Measurements from ENCODE around the gene NAA60. TPM values are rescaled to one million over a fixed set of nuclear protein-coding genes. Genes with fewer than 3 reads are reported as not detected.

The NAA60 gene
- total RNA-seq, 1 experiment from 2014 or later: 39.4 TPM

GRCh38 chr16:3530371-3530914 lies 87.0 kb downstream of the NAA60 start:
- H3K4me3 ChIP-seq (ENCODE audit: low read depth, low read length, poor library complexity, severe bottlenecking): no peak overlapping the region
- DNase-seq (ENCODE audit: low spot score): no peak
- peaks cover 21% of the 10 kb centered on the region for H3K36me3 ChIP-seq (ENCODE audit: insufficient read depth, low read length, poor library complexity, severe bottlenecking)
- no peak overlapping the region for H3K27ac ChIP-seq (ENCODE audit: low read depth, low read length, poor library complexity, severe bottlenecking)
- BruUV-seq (replicated peaks): no TSS peak
- no peaks in the 10 kb centered on the region for H3K4me1 ChIP-seq (ENCODE audit: insufficient read depth, low read length, poor library complexity, severe bottlenecking)
- POLR2A ChIA-PET (ENCODE audit: low non-redundant PET): no interaction called here
- TF ChIP-seq EZH2 (IDR thresholded peaks at IDR 0.05; ENCODE audit: borderline replicate concordance, low read depth, low read length, poor library complexity, severe bottlenecking): no peak
- no peak for TF ChIP-seq CTCF (conservative IDR thresholded peaks at IDR 0.05; ENCODE audit: low read depth, low read length)
- intact Hi-C loops (cut with micrococcal nuclease; ENCODE audit: unreplicated experiment): no loop called here
- CTCF ChIA-PET: no interaction called here
- H3K27me3 ChIP-seq (replicated peaks; ENCODE audit: insufficient read depth, low read depth, low read length, poor library complexity): no peaks in the 10 kb centered on the region
- H3K9me3 ChIP-seq (ENCODE audit: low read depth, low read length, poor library complexity, severe bottlenecking): no peaks in the 10 kb centered on the region

GRCh38 chr16:3532741-3533140 lies 89.3 kb downstream of the NAA60 start:
- H3K27ac ChIP-seq (ENCODE audit: low read depth, low read length, poor library complexity, severe bottlenecking): no peak overlapping the region
- H3K4me3 ChIP-seq (ENCODE audit: low read depth, low read length, poor library complexity, severe bottlenecking): no peak overlapping the region
- intact Hi-C loops (cut with micrococcal nuclease; ENCODE audit: unreplicated experiment): no loop called here
- H3K27me3 ChIP-seq (replicated peaks; ENCODE audit: insufficient read depth, low read depth, low read length, poor library complexity): no peaks in the 10 kb centered on the region
- DNase-seq (ENCODE audit: low spot score): no peak
- TF ChIP-seq EZH2 (IDR thresholded peaks at IDR 0.05; ENCODE audit: borderline replicate concordance, low read depth, low read length, poor library complexity, severe bottlenecking) (no peak), CTCF (conservative IDR thresholded peaks at IDR 0.05; ENCODE audit: low read depth, low read length) (no peak)
- H3K36me3 ChIP-seq (ENCODE audit: insufficient read depth, low read length, poor library complexity, severe bottlenecking): peaks cover 28% of the 10 kb centered on the region
- POLR2A ChIA-PET (ENCODE audit: low non-redundant PET): no interaction called here
- no peaks in the 10 kb centered on the region for H3K9me3 ChIP-seq (ENCODE audit: low read depth, low read length, poor library complexity, severe bottlenecking)
- no peaks in the 10 kb centered on the region for H3K4me1 ChIP-seq (ENCODE audit: insufficient read depth, low read length, poor library complexity, severe bottlenecking)
- no TSS peak for BruUV-seq (replicated peaks)
- CTCF ChIA-PET: interaction anchor here (0.6 kb wide), 1 partner anchor 870 kb away, joined by 7 read pairs; no protein-coding TSS in a partner anchor

GRCh38 chr16:3534126-3534525 lies 90.6 kb downstream of the NAA60 start:
- Histone ChIP-seq H3K4me1 (ENCODE audit: insufficient read depth, low read length, poor library complexity, severe bottlenecking) (no peaks in the 10 kb centered on the region), H3K27ac (ENCODE audit: low read depth, low read length, poor library complexity, severe bottlenecking) (no peak overlapping the region), H3K4me3 (ENCODE audit: low read depth, low read length, poor library complexity, severe bottlenecking) (no peak overlapping the region), H3K27me3 (replicated peaks; ENCODE audit: insufficient read depth, low read depth, low read length, poor library complexity) (no peaks in the 10 kb centered on the region), H3K9me3 (ENCODE audit: low read depth, low read length, poor library complexity, severe bottlenecking) (no peaks in the 10 kb centered on the region), H3K36me3 (ENCODE audit: insufficient read depth, low read length, poor library complexity, severe bottlenecking) (peaks cover 23% of the 10 kb centered on the region)
- no TSS peak for BruUV-seq (replicated peaks)
- intact Hi-C loops (cut with micrococcal nuclease; ENCODE audit: unreplicated experiment): no loop called here
- ChIA-PET CTCF (no interaction called here), POLR2A (ENCODE audit: low non-redundant PET) (no interaction called here)
- DNase-seq (ENCODE audit: low spot score): no peak
- TF ChIP-seq EZH2 (IDR thresholded peaks at IDR 0.05; ENCODE audit: borderline replicate concordance, low read depth, low read length, poor library complexity, severe bottlenecking) (no peak), CTCF (conservative IDR thresholded peaks at IDR 0.05; ENCODE audit: low read depth, low read length) (no peak)
